HCT116 (cell line): Measurements from ENCODE around the gene LRIG3. TPM values are rescaled to one million over a fixed set of nuclear protein-coding genes. Genes with fewer than 3 reads are reported as not detected.

Experiments
- ATAC-seq: fragments of 200-7000 bp; cut with Tn5 transposase; 2 replicates; pipeline ENCODE4 v1.9.1; 2020; ENCODE audit warnings: mild to moderate bottlenecking, moderate library complexity
- BruUV-seq: library from RNA; stranded (reverse); fragments of 400-500 nt; replicated peaks from 2 replicates; lab custom pipeline; 2021; lab: Mats Ljungman, UMichigan
- CTCF ChIA-PET: fragments of 300-600 bp; sonication (Branson Sonifier 250); formaldehyde crosslinking; loops from one replicate; lab custom pipeline; 2021; ENCODE audit warnings: antibody characterized with exemption; lab: Charles Lee
- POLR2A ChIA-PET: fragments of 300-600, 350-600 bp; sonication (Branson Sonifier 250); formaldehyde crosslinking; loops from one replicate; lab custom pipeline; 2021; ENCODE audit warnings: antibody characterized with exemption; lab: Charles Lee
- RAD21 ChIA-PET, 2 experiments: fragments of 300-600 bp; sonication (Branson Sonifier 250); formaldehyde crosslinking; loops; one replicate each; lab custom pipeline; 2023; ENCODE audit warnings: low total read pairs in 2 of 2; ENCODE audit not compliant: uncharacterized antibody in 2 of 2, unreplicated experiment in 2 of 2, low non-redundant PET in 1 of 2; lab: Charles Lee
- DNase-seq: peaks from one replicate; pipeline ENCODE4 v3.0.0-alpha.2; 2010; ENCODE audit warnings: low read depth, low spot score
- H2AFZ ChIP-seq: fragments of 200-600 bp; shearing (Covaris generic), sonication (generic); 2 replicates; pipeline ENCODE4 v1.6.1; 2017; ENCODE audit warnings: low read depth, mixed run types, mixed read lengths, antibody characterized with exemption, low read length; ENCODE audit not compliant: poor library complexity, severe bottlenecking
- H3K27ac ChIP-seq: 2 replicates; pipeline ENCODE4 v1.5.1; 2012; ENCODE audit warnings: low read depth, low read length
- H3K27me3 ChIP-seq: fragments of 200-600 bp; sonication (generic); 2 replicates; pipeline ENCODE4 v1.6.1; 2016; ENCODE audit warnings: mixed run types, low read length, mixed read lengths; ENCODE audit not compliant: insufficient read depth
- H3K36me3 ChIP-seq, 2 experiments: fragments of 200-500 bp in 1 of 2; fragments of 200-600 bp in 1 of 2; sonication (Bioruptor generic) in 1 of 2; sonication (generic) in 1 of 2; 2 replicates each; pipeline versions ENCODE4 v1.5.1 to v1.6.1; 2014 to 2016; ENCODE audit warnings: low read length in 2 of 2, inconsistent platforms in 1 of 2, mixed read lengths in 1 of 2, mixed run types in 1 of 2; ENCODE audit not compliant: insufficient read depth in 2 of 2, control insufficient read depth in 1 of 2
- H3K4me1 ChIP-seq, 2 experiments: fragments of 200-600 bp in 1 of 2; sonication (generic) in 1 of 2; 2 replicates each; pipeline versions ENCODE4 v1.5.1 to v1.6.1; 2012 to 2017; ENCODE audit warnings: low read length in 2 of 2, inconsistent platforms in 1 of 2, mild to moderate bottlenecking in 1 of 2, mixed read lengths in 1 of 2, mixed run types in 1 of 2, moderate library complexity in 1 of 2; ENCODE audit not compliant: insufficient read depth in 2 of 2, control insufficient read depth in 1 of 2
- H3K4me2 ChIP-seq: fragments of 200-600 bp; sonication (generic); 2 replicates; pipeline ENCODE4 v1.6.1; 2017; ENCODE audit warnings: mixed run types, low read length, mixed read lengths
- H3K4me3 ChIP-seq, 2 experiments: fragments of 200-600 bp in 1 of 2; sonication (generic) in 1 of 2; replicated peaks in 1 of 2; 2 replicates each; pipeline ENCODE4 v1.5.1; 2011 to 2016; ENCODE audit warnings: low read length in 2 of 2, control low read depth in 1 of 2, low read depth in 1 of 2, mild to moderate bottlenecking in 1 of 2, mixed read lengths in 1 of 2, mixed run types in 1 of 2
- H3K79me2 ChIP-seq: fragments of 200-600 bp; sonication (generic); 2 replicates; pipeline ENCODE4 v1.6.1; 2017; ENCODE audit warnings: mild to moderate bottlenecking, mixed run types, low read length, moderate library complexity, mixed read lengths; ENCODE audit not compliant: insufficient read depth
- H3K9ac ChIP-seq: fragments of 200-600 bp; sonication (generic); 2 replicates; pipeline ENCODE4 v1.6.1; 2016; ENCODE audit warnings: low read length, mixed read lengths
- H3K9me2 ChIP-seq: fragments of 200-600 bp; sonication (generic), shearing (Covaris generic); 2 replicates; pipeline ENCODE4 v1.6.1; 2017; ENCODE audit warnings: mixed run types, mild to moderate bottlenecking, moderate library complexity; ENCODE audit not compliant: insufficient read depth
- H3K9me3 ChIP-seq, 2 experiments: fragments of 200-500 bp in 1 of 2; fragments of 200-600 bp in 1 of 2; sonication (Bioruptor generic) in 1 of 2; sonication (generic) in 1 of 2; 2 replicates each; pipeline ENCODE4 v1.6.1; 2014 to 2017; ENCODE audit warnings: low read length in 2 of 2, mixed read lengths in 2 of 2, inconsistent platforms in 1 of 2, low read depth in 1 of 2, mild to moderate bottlenecking in 1 of 2, mixed run types in 1 of 2, moderate library complexity in 1 of 2; ENCODE audit not compliant: control insufficient read depth in 1 of 2, insufficient read depth in 1 of 2
- H4K20me1 ChIP-seq: fragments of 200-600 bp; sonication (generic), shearing (Covaris generic); 2 replicates; pipeline ENCODE4 v1.6.1; 2017; ENCODE audit warnings: mixed run types, mild to moderate bottlenecking, moderate library complexity; ENCODE audit not compliant: insufficient read depth
- CBX3 ChIP-seq: IDR thresholded peaks from 2 replicates; pipeline ENCODE4 v1.6.1; 2012; ENCODE audit warnings: low read depth
- CEBPB ChIP-seq: IDR thresholded peaks from 2 replicates; pipeline ENCODE4 v1.6.1; 2012; ENCODE audit warnings: low read depth
- ELF1 ChIP-seq: IDR thresholded peaks from 2 replicates; pipeline ENCODE4 v1.6.1; 2012; ENCODE audit warnings: low read depth, borderline replicate concordance
- EZH2 ChIP-seq: fragments of 200-600 bp; sonication (generic); IDR thresholded peaks from 2 replicates; pipeline ENCODE4 v1.6.1; 2017; ENCODE audit warnings: antibody characterized with exemption, mixed run types
- FOSL1 ChIP-seq: IDR thresholded peaks from 2 replicates; pipeline ENCODE4 v1.6.1; 2012; ENCODE audit warnings: low read depth
- RAD21 ChIP-seq: IDR thresholded peaks from 2 replicates; pipeline ENCODE4 v1.6.1; 2012; ENCODE audit warnings: low read depth, mild to moderate bottlenecking
- SRF ChIP-seq: IDR thresholded peaks from 2 replicates; pipeline ENCODE4 v1.6.1; 2012; ENCODE audit warnings: low read depth
- TCF7L2 ChIP-seq: IDR thresholded peaks from 2 replicates; pipeline ENCODE4 v1.7.0; 2011; ENCODE audit warnings: borderline replicate concordance, inconsistent platforms; ENCODE audit not compliant: insufficient read depth, insufficient read length; ENCODE audit errors: extremely low read depth
- YY1 ChIP-seq: IDR thresholded peaks from 2 replicates; pipeline ENCODE4 v1.6.1; 2011; ENCODE audit warnings: low read length, low read depth, moderate library complexity, mild to moderate bottlenecking; ENCODE audit not compliant: insufficient replicate concordance; ENCODE audit errors: extremely low read depth
- ZNF274 ChIP-seq: fragments of 200-500 bp; sonication (Bioruptor generic); IDR thresholded peaks from 2 replicates; pipeline ENCODE4 v1.6.1; 2014; ENCODE audit warnings: mild to moderate bottlenecking, low read depth, low read length, inconsistent platforms
- intact Hi-C: fragments of 100-400 bp; cut with micrococcal nuclease; formaldehyde crosslinking; loops from 2 replicates; pipeline ENCODE4 v1.10.0; 2022
- total RNA-seq: library from RNA; stranded (reverse); gene quantifications from one replicate; pipeline ENCODE4 v1.2.1, GENCODE V29; 2021; ENCODE audit not compliant: unreplicated experiment
- TF ChIP-seq, protein P1 (sequence below), 3 experiments: fragments of 200-600 bp in 1 of 3; sonication (generic) in 1 of 3; IDR thresholded peaks in 2 of 3; conservative IDR thresholded peaks in 1 of 3; 2 replicates each; pipeline ENCODE4 v1.5.1; 2012 to 2017; ENCODE audit warnings: low read depth in 2 of 3, low read length in 2 of 3, antibody characterized with exemption in 1 of 3, borderline replicate concordance in 1 of 3, control low read depth in 1 of 3, mild to moderate bottlenecking in 1 of 3, mixed read lengths in 1 of 3, mixed run types in 1 of 3, moderate library complexity in 1 of 3; ENCODE audit not compliant: insufficient read depth in 1 of 3
- TF ChIP-seq, protein P2 (sequence below): IDR thresholded peaks from 2 replicates; pipeline ENCODE4 v1.6.1; 2012; ENCODE audit warnings: low read depth
- TF ChIP-seq, protein P3 (sequence below): IDR thresholded peaks from 2 replicates; pipeline ENCODE4 v1.6.1; 2012
- TF ChIP-seq, protein P4 (sequence below): IDR thresholded peaks from 2 replicates; pipeline ENCODE4 v1.6.1; 2012
- TF ChIP-seq, protein P5 (sequence below): IDR thresholded peaks from 2 replicates; pipeline ENCODE4 v1.6.1; 2011; ENCODE audit warnings: mild to moderate bottlenecking, low read length, moderate library complexity; ENCODE audit not compliant: insufficient replicate concordance; ENCODE audit errors: extremely low read depth

Gene LRIG3
- total RNA-seq, 1 experiment from 2014 or later, result 11.1 TPM

DNA sequence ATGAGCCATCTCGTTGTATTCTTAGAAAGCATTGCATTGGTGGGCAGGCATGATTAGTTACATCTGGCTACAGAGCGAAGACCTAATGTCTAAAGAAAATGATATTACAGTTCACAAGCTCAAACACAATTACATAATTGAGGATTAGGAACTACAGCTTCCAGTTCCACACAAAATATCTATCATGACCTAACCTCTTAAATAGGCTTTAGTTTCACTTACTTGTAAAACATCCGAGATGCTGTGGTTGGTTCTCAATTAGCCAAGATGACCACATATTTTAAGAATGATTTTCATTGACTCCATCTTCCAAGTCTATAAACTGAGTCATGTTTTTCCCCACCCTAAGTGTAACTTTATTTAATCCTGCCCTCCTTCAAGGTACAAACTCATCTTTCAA lies 69.5 kb downstream of the LRIG3 start:
- H3K36me3 ChIP-seq, result no peaks in the 10 kb centered on the region
- no peaks in the 10 kb centered on the region for H3K27me3 ChIP-seq
- H3K9ac ChIP-seq, result no peak overlapping the region
- no peak overlapping the region for H3K4me3 ChIP-seq
- DNase-seq (no peak), ATAC-seq (no peak)
- H3K9me3 ChIP-seq, result no peaks in the 10 kb centered on the region
- no peaks in the 10 kb centered on the region for H3K79me2 ChIP-seq
- no peaks in the 10 kb centered on the region for H4K20me1 ChIP-seq
- ChIA-PET CTCF (no interaction called here), RAD21 (no interaction called here), POLR2A (no interaction called here)
- BruUV-seq, result no TSS peak
- TF ChIP-seq, protein P1, sequence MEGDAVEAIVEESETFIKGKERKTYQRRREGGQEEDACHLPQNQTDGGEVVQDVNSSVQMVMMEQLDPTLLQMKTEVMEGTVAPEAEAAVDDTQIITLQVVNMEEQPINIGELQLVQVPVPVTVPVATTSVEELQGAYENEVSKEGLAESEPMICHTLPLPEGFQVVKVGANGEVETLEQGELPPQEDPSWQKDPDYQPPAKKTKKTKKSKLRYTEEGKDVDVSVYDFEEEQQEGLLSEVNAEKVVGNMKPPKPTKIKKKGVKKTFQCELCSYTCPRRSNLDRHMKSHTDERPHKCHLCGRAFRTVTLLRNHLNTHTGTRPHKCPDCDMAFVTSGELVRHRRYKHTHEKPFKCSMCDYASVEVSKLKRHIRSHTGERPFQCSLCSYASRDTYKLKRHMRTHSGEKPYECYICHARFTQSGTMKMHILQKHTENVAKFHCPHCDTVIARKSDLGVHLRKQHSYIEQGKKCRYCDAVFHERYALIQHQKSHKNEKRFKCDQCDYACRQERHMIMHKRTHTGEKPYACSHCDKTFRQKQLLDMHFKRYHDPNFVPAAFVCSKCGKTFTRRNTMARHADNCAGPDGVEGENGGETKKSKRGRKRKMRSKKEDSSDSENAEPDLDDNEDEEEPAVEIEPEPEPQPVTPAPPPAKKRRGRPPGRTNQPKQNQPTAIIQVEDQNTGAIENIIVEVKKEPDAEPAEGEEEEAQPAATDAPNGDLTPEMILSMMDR (IDR thresholded peaks at IDR 0.05 in 2 of 3, conservative IDR thresholded peaks at IDR 0.05 in 1 of 3; ENCODE audit: borderline replicate concordance in 1 of 3, insufficient read depth in 1 of 3, low read depth in 2 of 3, low read length in 2 of 3), result no peak
- no peak for TF ChIP-seq ZNF274
- no peak for TF ChIP-seq SRF
- TF ChIP-seq, protein P2, sequence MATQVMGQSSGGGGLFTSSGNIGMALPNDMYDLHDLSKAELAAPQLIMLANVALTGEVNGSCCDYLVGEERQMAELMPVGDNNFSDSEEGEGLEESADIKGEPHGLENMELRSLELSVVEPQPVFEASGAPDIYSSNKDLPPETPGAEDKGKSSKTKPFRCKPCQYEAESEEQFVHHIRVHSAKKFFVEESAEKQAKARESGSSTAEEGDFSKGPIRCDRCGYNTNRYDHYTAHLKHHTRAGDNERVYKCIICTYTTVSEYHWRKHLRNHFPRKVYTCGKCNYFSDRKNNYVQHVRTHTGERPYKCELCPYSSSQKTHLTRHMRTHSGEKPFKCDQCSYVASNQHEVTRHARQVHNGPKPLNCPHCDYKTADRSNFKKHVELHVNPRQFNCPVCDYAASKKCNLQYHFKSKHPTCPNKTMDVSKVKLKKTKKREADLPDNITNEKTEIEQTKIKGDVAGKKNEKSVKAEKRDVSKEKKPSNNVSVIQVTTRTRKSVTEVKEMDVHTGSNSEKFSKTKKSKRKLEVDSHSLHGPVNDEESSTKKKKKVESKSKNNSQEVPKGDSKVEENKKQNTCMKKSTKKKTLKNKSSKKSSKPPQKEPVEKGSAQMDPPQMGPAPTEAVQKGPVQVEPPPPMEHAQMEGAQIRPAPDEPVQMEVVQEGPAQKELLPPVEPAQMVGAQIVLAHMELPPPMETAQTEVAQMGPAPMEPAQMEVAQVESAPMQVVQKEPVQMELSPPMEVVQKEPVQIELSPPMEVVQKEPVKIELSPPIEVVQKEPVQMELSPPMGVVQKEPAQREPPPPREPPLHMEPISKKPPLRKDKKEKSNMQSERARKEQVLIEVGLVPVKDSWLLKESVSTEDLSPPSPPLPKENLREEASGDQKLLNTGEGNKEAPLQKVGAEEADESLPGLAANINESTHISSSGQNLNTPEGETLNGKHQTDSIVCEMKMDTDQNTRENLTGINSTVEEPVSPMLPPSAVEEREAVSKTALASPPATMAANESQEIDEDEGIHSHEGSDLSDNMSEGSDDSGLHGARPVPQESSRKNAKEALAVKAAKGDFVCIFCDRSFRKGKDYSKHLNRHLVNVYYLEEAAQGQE, result no peak
- TF ChIP-seq, protein P3, sequence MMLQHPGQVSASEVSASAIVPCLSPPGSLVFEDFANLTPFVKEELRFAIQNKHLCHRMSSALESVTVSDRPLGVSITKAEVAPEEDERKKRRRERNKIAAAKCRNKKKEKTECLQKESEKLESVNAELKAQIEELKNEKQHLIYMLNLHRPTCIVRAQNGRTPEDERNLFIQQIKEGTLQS, result no peak
- TF ChIP-seq RAD21, result no peak
- TF ChIP-seq ELF1, result no peak
- TF ChIP-seq, protein P4, sequence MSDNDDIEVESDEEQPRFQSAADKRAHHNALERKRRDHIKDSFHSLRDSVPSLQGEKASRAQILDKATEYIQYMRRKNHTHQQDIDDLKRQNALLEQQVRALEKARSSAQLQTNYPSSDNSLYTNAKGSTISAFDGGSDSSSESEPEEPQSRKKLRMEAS, result no peak
- no peak for TF ChIP-seq CBX3
- TF ChIP-seq CEBPB, result no peak
- no peak for TF ChIP-seq TCF7L2
- TF ChIP-seq FOSL1, result no peak
- TF ChIP-seq, protein P5, sequence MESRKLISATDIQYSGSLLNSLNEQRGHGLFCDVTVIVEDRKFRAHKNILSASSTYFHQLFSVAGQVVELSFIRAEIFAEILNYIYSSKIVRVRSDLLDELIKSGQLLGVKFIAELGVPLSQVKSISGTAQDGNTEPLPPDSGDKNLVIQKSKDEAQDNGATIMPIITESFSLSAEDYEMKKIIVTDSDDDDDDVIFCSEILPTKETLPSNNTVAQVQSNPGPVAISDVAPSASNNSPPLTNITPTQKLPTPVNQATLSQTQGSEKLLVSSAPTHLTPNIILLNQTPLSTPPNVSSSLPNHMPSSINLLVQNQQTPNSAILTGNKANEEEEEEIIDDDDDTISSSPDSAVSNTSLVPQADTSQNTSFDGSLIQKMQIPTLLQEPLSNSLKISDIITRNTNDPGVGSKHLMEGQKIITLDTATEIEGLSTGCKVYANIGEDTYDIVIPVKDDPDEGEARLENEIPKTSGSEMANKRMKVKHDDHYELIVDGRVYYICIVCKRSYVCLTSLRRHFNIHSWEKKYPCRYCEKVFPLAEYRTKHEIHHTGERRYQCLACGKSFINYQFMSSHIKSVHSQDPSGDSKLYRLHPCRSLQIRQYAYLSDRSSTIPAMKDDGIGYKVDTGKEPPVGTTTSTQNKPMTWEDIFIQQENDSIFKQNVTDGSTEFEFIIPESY, result no peak
- TF ChIP-seq EZH2, result no peak
- TF ChIP-seq YY1, result no peak
- no peaks in the 10 kb centered on the region for H3K9me2 ChIP-seq
- no peak overlapping the region for H3K27ac ChIP-seq
- H2AFZ ChIP-seq, result no peak overlapping the region
- intact Hi-C loops, result no loop called here
- H3K4me2 ChIP-seq, result no peak overlapping the region
- H3K4me1 ChIP-seq, result no peaks in the 10 kb centered on the region
